ENCODE results near the gene TMEM39A. TPM values are rescaled to one million over a fixed set of nuclear protein-coding genes. Genes with fewer than 3 reads are reported as not detected.

The TMEM39A gene
- total RNA-seq, 1 experiment from 2014 or later: 46.8 TPM

GRCh38 chr3:119508172-119508845 lies 44.9 kb upstream of the TMEM39A start:
- Histone ChIP-seq H3K36me3 (ENCODE audit: low read depth) (peaks cover 27% of the 10 kb centered on the region), H3K27ac (no peak overlapping the region), H3K79me2 (ENCODE audit: low read depth) (0 out of 2 replicates have a peak, but pooled peaks cover 2% of the 10 kb centered on the region), H3F3A (ENCODE audit: insufficient read depth, low read depth) (no peaks in the 10 kb centered on the region; the same call in 1 of the 2 replicates), H3K4me3 (no peak overlapping the region), H3K27me3 (ENCODE audit: insufficient read depth, low read depth) (no peaks in the 10 kb centered on the region), H4K20me1 (ENCODE audit: insufficient read depth) (no peaks in the 10 kb centered on the region), H3K4me2 (no peak overlapping the region), H3K9me2 (ENCODE audit: insufficient read depth) (no peaks in the 10 kb centered on the region), H2AFZ (no peak overlapping the region), H3K4me1 (replicated peaks; ENCODE audit: insufficient read depth) (no peaks in the 10 kb centered on the region), H3K9me3 (ENCODE audit: insufficient read depth, low read depth) (no peaks in the 10 kb centered on the region)
- no peak for TF ChIP-seq CTCF (conservative IDR thresholded peaks at IDR 0.05)
- no peak for TF ChIP-seq EZH2 (IDR thresholded peaks at IDR 0.05; ENCODE audit: low read depth)
- intact Hi-C loops (cut with micrococcal nuclease; ENCODE audit: unreplicated experiment): no loop called here
- no TSS peak for BruUV-seq (replicated peaks)
- no peak for DNase-seq
- POLR2A ChIA-PET (ENCODE audit: unreplicated experiment): no interaction called here
- CTCF ChIA-PET: no interaction called here

- Histone ChIP-seq H4K20me1 (ENCODE audit: insufficient read depth) (no peaks in the 10 kb centered on the region), H3K9me2 (ENCODE audit: insufficient read depth) (no peaks in the 10 kb centered on the region), H3K36me3 (ENCODE audit: low read depth) (peaks cover 27% of the 10 kb centered on the region), H3K79me2 (ENCODE audit: low read depth) (0 out of 2 replicates have a peak, but pooled peaks cover 2% of the 10 kb centered on the region), H3K27ac (no peak overlapping the region), H3K9me3 (ENCODE audit: insufficient read depth, low read depth) (no peaks in the 10 kb centered on the region), H3F3A (ENCODE audit: insufficient read depth, low read depth) (no peaks in the 10 kb centered on the region; the same call in 1 of the 2 replicates), H3K27me3 (ENCODE audit: insufficient read depth, low read depth) (no peaks in the 10 kb centered on the region), H3K4me1 (replicated peaks; ENCODE audit: insufficient read depth) (no peaks in the 10 kb centered on the region), H3K4me2 (no peak overlapping the region), H2AFZ (no peak overlapping the region), H3K4me3 (no peak overlapping the region)
- ChIA-PET CTCF (no interaction called here), POLR2A (ENCODE audit: unreplicated experiment) (no interaction called here)
- intact Hi-C loops (cut with micrococcal nuclease; ENCODE audit: unreplicated experiment): no loop called here
- BruUV-seq (replicated peaks): no TSS peak
- no peak for TF ChIP-seq EZH2 (IDR thresholded peaks at IDR 0.05; ENCODE audit: low read depth)
- TF ChIP-seq CTCF (conservative IDR thresholded peaks at IDR 0.05): no peak
- no peak for DNase-seq
These were observed 44.0 kb upstream of the TMEM39A start for GRCh38 chr3:119507404-119507803.

- no peaks in the 10 kb centered on the region for H3K4me1 ChIP-seq (replicated peaks; ENCODE audit: insufficient read depth)
- TF ChIP-seq CTCF (conservative IDR thresholded peaks at IDR 0.05) (no peak), EZH2 (IDR thresholded peaks at IDR 0.05; ENCODE audit: low read depth) (no peak)
- DNase-seq: no peak
- intact Hi-C loops (cut with micrococcal nuclease; ENCODE audit: unreplicated experiment): no loop called here
- H4K20me1 ChIP-seq (ENCODE audit: insufficient read depth): no peaks in the 10 kb centered on the region
- no peaks in the 10 kb centered on the region for H3K27me3 ChIP-seq (ENCODE audit: insufficient read depth, low read depth)
- H3K27ac ChIP-seq: no peak overlapping the region
- CTCF ChIA-PET: no interaction called here
- H3K9me3 ChIP-seq (ENCODE audit: insufficient read depth, low read depth): no peaks in the 10 kb centered on the region
- POLR2A ChIA-PET (ENCODE audit: unreplicated experiment): no interaction called here
- peaks cover 24% of the 10 kb centered on the region for H3K36me3 ChIP-seq (ENCODE audit: low read depth)
- no peaks in the 10 kb centered on the region; the same call in 1 of the 2 replicates for H3F3A ChIP-seq (ENCODE audit: insufficient read depth, low read depth)
- no TSS peak for BruUV-seq (replicated peaks)
- H3K9me2 ChIP-seq (ENCODE audit: insufficient read depth): no peaks in the 10 kb centered on the region
- no peak overlapping the region for H2AFZ ChIP-seq
- H3K4me2 ChIP-seq: no peak overlapping the region
- no peak overlapping the region for H3K4me3 ChIP-seq
- 0 out of 2 replicates have a peak, but pooled peaks cover 2% of the 10 kb centered on the region for H3K79me2 ChIP-seq (ENCODE audit: low read depth)
These were observed 43.2 kb upstream of the TMEM39A start for GRCh38 chr3:119506631-119507030.

Measured in PC-9 (cell line).